C4-2B (cell line): ENCODE measurements around the gene GDPD2.

Experiments
- ZFX ChIP-seq: fragments of 450-650 bp; IDR thresholded peaks from 2 replicates; pipeline ENCODE4 v1.6.1; 2017
- TF ChIP-seq, protein P1 (sequence below): fragments of 450-650 bp; conservative IDR thresholded peaks from 2 replicates; pipeline ENCODE4 v1.5.1; 2017; ENCODE audit warnings: mild to moderate bottlenecking

DNA sequence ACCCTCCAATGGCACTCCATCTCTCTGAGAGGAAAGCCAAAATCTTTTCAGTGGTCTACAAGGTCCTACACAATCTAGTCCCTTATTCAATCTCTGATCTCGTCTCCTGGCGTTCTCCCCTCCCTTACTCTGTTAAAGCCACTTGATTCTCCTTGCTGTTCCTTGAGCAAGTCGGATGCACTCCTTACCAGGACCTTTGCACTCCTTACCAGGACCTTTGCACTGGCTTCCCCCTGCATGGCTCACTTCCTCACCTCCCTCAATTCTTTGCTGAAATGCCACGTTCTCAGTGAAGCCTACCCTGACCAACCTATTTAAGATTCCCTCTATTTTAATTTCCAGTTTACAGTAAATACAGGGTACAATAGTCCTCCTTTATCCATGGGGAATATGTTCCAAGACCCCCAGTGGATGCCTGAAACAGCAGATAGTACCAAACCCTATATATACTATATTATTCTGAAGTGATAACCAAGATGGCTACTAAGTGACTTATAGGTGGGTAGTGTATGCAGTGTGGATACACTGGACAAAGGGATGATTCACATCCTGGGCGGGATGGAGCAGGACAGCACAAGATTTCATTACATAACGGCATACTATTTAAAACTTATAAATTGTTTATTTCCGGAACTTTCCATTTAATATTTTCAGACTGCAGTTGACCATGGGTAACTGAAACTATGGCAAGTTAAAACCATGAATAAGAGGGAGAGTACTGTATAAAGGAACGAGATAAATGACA lies 15.0 kb downstream of the GDPD2 start:
- TF ChIP-seq, protein P1, sequence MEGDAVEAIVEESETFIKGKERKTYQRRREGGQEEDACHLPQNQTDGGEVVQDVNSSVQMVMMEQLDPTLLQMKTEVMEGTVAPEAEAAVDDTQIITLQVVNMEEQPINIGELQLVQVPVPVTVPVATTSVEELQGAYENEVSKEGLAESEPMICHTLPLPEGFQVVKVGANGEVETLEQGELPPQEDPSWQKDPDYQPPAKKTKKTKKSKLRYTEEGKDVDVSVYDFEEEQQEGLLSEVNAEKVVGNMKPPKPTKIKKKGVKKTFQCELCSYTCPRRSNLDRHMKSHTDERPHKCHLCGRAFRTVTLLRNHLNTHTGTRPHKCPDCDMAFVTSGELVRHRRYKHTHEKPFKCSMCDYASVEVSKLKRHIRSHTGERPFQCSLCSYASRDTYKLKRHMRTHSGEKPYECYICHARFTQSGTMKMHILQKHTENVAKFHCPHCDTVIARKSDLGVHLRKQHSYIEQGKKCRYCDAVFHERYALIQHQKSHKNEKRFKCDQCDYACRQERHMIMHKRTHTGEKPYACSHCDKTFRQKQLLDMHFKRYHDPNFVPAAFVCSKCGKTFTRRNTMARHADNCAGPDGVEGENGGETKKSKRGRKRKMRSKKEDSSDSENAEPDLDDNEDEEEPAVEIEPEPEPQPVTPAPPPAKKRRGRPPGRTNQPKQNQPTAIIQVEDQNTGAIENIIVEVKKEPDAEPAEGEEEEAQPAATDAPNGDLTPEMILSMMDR: no peak
- no peak for TF ChIP-seq ZFX
